Measurements from ENCODE around the gene MRPL34. TPM values are rescaled to one million over a fixed set of nuclear protein-coding genes. Genes with fewer than 3 reads are reported as not detected.

Gene MRPL34
- total and polyA plus RNA-seq, 10 donors: 37.5 to 153 (median 74.7) TPM

- intact Hi-C loops (cut with DNase I; ENCODE audit: low total_unique reads): no loop called here
Observed at GRCh38 chr19:17322854-17323253, 17.2 kb downstream of the MRPL34 start.

DNA sequence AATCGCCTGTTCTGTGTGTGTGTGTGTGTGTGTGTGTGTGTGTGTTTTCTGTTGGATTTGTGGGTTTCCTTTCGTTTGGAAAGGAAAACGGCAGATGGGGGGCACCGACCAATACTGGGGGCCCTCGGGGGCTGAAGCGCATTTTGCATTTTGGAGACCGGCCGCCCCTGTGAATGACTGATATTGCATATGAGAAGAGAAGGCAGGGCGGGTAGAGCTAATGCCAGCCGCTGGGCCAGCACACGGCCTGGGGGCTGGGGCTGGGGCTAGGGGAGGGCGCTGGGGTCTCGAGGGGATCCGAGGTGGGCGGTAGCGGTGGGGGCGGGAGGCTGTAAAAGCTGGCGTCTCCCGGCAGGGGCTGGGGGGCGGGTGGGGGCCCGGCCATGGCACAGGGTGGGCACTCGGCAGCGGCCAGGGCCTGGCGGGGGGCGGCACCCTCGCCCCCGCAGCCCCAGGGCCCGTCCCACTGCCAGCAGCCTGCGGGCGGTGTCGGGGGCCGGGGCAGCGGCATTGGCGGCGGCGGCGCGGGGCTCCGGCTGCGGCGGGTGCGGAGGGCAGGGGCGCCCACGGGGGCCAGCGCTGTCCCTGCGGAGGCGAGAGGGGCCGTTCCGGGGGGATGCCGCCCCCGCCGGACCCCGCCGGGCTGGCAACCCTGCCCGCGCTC lies 17.8 kb downstream of the MRPL34 start:
- peaks cover 0 to 4% (median 0%) of the 10 kb centered on the region in 7 donors for H3K27me3 ChIP-seq (replicated peaks in 1 of 7)
- peaks cover 0 to 52% (median 34%) of the 10 kb centered on the region in 6 donors for H3K36me3 ChIP-seq
- no peaks in the 10 kb centered on the region for H3K9me3 ChIP-seq
- no peak for TF ChIP-seq POLR2A (IDR thresholded peaks at IDR 0.05)
- no peak for TF ChIP-seq POLR2AphosphoS5 (IDR thresholded peaks at IDR 0.05)
- TF ChIP-seq CTCF (IDR thresholded peaks at IDR 0.05 in 8 of 11, conservative IDR thresholded peaks at IDR 0.05 in 3 of 11): no peak
- intact Hi-C loops (cut with DNase I; ENCODE audit: low total_unique reads): no loop called here
- H3K4me3 ChIP-seq: peak overlapping the region in 2 of 8 donors; percentile 17 to 55
- 14 to 46% (median 31%) methylated on average over 18 to 56 of the region's 56 CpGs for WGBS, 5 donors
- DNase-seq: no peak
- peaks cover 0 to 30% (median 16%) of the 10 kb centered on the region in 6 donors for H3K4me1 ChIP-seq
- H3K27ac ChIP-seq: peak overlapping the region in 2 of 8 donors; percentile 11 to 46

More at GRCh38 chr19:17322854-17323253, 17.2 kb downstream of the MRPL34 start:
- TF ChIP-seq POLR2AphosphoS5 (IDR thresholded peaks at IDR 0.05): no peak
- TF ChIP-seq CTCF (IDR thresholded peaks at IDR 0.05 in 8 of 11, conservative IDR thresholded peaks at IDR 0.05 in 3 of 11): no peak
- TF ChIP-seq POLR2A (IDR thresholded peaks at IDR 0.05): no peak
- no peak overlapping the region for H3K4me3 ChIP-seq
- no peaks in the 10 kb centered on the region for H3K9me3 ChIP-seq
- WGBS, 5 donors: 71 to 85% (median 79%) methylated on average over 10 of the region's 10 CpGs
- peaks cover 0 to 25% (median 10%) of the 10 kb centered on the region in 6 donors for H3K4me1 ChIP-seq
- no peak overlapping the region for H3K27ac ChIP-seq
- no peak for DNase-seq
- peaks cover 0 to 58% (median 37%) of the 10 kb centered on the region in 6 donors for H3K36me3 ChIP-seq
- H3K27me3 ChIP-seq (replicated peaks in 1 of 7): no peaks in the 10 kb centered on the region

- H3K9me3 ChIP-seq: no peaks in the 10 kb centered on the region
- H3K4me3 ChIP-seq: peak overlapping the region in 2 of 8 donors; percentile 17 to 55
- DNase-seq: no peak
- peaks cover 0 to 47% (median 32%) of the 10 kb centered on the region in 6 donors for H3K36me3 ChIP-seq
- H3K4me1 ChIP-seq: peaks cover 2 to 36% (median 21%) of the 10 kb centered on the region in 6 donors
- WGBS, 5 donors: 0 to 67% (median 23%) methylated on average over 1 to 7 of the region's 7 CpGs
- H3K27me3 ChIP-seq (replicated peaks in 1 of 7): peaks cover 0 to 10% (median 4%) of the 10 kb centered on the region in 7 donors
- H3K27ac ChIP-seq: peak overlapping the region in 2 of 8 donors; percentile 11 to 46
- intact Hi-C loops (cut with DNase I; ENCODE audit: low total_unique reads): no loop called here
- peak; percentile 27 to 48 (median 37) for TF ChIP-seq POLR2AphosphoS5 (IDR thresholded peaks at IDR 0.05)
- TF ChIP-seq CTCF (IDR thresholded peaks at IDR 0.05 in 8 of 11, conservative IDR thresholded peaks at IDR 0.05 in 3 of 11): peak in 1 of 11 experiments; percentile 15
- no peak for TF ChIP-seq POLR2A (IDR thresholded peaks at IDR 0.05)
Observed at GRCh38 chr19:17323964-17324332, 18.3 kb downstream of the MRPL34 start.

DNA sequence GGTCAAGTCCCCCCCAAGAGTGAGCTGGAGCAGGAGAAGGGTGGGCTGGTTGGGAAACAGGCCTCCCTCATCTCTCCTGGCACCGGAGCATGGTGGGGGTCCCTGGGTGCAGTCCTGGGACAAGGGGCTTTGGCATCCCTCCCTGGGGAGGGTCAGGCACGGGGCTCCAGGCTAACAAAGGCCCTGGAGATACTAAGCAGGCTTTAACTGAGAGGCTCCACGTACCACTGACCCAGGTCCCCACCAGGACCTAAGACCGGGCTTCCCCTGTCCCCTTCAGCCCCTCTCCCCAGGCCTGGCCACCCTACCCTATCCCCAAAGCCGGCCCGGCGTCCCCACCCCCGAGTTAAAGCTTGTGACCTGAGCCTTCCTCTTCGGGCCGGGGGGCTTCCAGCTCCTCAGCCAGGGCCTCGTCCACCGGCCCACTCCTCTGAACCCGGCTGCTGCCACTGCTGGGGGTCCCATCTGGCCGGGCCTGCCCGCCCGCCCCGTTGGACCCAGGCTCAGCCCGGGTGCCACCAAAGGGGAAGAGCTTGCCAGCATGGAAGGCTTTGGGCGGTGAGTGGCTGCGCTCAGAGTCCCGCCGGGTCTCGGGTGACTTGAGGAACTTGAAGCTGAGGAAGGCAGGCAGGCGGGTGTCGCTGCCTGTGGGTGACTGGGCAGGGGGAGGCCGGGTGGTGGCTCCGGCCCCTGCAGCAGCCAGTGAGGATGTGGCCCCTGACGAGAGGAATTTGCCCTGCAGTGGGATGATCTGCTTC lies 18.9 kb downstream of the MRPL34 start:
- 81 to 94% (median 86%) methylated on average over 10 to 28 of the region's 28 CpGs for WGBS, 5 donors

More for the DNA sequence above, 18.9 kb downstream of the MRPL34 start:
- Histone ChIP-seq H3K4me3 (no peak overlapping the region), H3K9me3 (no peaks in the 10 kb centered on the region), H3K27ac (peak overlapping the region in 2 of 8 donors; percentile 11 to 46), H3K36me3 (peaks cover 0 to 41% (median 26%) of the 10 kb centered on the region in 6 donors), H3K4me1 (peaks cover 8 to 42% (median 27%) of the 10 kb centered on the region in 6 donors), H3K27me3 (replicated peaks in 1 of 7) (peaks cover 0 to 15% (median 10%) of the 10 kb centered on the region in 7 donors)
- intact Hi-C loops (cut with DNase I; ENCODE audit: low total_unique reads): no loop called here
- no peak for TF ChIP-seq POLR2A (IDR thresholded peaks at IDR 0.05)
- no peak for TF ChIP-seq POLR2AphosphoS5 (IDR thresholded peaks at IDR 0.05)
- TF ChIP-seq CTCF (IDR thresholded peaks at IDR 0.05 in 8 of 11, conservative IDR thresholded peaks at IDR 0.05 in 3 of 11): no peak
- no peak for DNase-seq
